ENCODE data around the gene KIR3DL3.
A peak's percentile ranks its signal among the peaks of the same experiment; 100 is the strongest.
"Not testable (repeated sequence)": the region's sequence is repeated elsewhere in the genome, so short reads cannot be mapped to it uniquely, and the experiment has no call there.

KIR3DL3 gene

DNA sequence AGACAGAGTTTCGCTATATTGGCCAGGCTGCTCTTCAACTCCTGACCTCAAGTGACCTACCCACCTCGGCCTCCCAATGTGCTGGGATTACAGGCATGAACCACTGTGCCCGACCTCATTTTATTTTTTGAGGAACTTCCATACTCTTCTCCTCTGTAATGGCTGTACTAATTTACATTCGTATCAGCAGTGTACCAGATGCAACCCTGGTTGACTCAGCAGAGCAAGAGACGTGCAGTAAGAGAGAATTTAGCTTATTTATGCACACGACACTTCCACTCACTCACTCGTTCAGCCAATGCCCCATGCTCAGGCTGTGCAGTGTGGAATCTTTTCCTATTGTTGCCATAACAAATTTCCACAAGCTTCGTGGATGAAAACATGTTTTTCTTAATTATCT is 6.9 kb downstream of the KIR3DL3 start:
- DNase-seq (ENCODE audit: low read depth), result no peak

DNA sequence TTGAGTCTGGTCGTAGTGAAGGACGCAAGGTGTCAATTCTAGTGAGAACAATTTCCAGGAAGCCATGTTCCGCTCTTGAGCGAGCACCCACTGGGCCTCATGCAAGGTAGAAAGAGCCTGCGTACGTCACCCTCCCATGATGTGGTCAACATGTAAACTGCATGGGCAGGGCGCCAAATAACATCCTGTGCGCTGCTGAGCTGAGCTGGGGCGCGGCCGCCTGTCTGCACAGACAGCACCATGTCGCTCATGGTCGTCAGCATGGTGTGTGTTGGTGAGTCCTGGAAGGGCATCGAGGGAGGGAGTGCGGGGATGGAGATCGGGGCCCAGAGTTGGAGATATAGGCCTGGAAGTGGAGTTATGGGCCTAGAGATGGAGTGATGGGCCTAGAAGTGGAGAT is 14.1 kb downstream of the KIR3DL3 start, which contains the start of gene KIR2DL3:
TSS of gene KIR2DL3 (plus strand) at position 208 of the 400 bp plus-strand sequence. CDS start at position 241, 33 bp downstream.
- DNase-seq (ENCODE audit: low read depth), result not testable (repeated sequence)

DNA sequence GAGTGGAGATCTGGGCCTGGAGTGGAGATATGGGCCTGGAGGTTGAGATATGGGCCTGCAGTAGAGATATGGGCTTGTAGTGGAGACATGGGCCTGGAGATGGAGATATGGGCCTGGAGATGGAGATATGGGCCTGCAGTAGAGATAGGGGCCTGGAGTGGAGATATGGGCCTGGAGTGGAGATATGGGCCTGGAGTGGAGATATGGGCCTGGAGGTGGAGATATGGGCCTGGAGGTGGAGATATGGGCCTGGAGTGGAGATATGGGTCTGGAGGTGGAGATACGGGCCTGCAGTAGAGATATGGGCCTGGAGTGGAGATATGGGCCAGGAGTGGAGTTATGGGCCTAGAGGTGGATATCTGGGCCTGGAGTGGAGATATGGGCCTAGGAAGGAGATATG is 14.5 kb downstream of the KIR3DL3 start:
- no peak for DNase-seq (ENCODE audit: low read depth)

DNA sequence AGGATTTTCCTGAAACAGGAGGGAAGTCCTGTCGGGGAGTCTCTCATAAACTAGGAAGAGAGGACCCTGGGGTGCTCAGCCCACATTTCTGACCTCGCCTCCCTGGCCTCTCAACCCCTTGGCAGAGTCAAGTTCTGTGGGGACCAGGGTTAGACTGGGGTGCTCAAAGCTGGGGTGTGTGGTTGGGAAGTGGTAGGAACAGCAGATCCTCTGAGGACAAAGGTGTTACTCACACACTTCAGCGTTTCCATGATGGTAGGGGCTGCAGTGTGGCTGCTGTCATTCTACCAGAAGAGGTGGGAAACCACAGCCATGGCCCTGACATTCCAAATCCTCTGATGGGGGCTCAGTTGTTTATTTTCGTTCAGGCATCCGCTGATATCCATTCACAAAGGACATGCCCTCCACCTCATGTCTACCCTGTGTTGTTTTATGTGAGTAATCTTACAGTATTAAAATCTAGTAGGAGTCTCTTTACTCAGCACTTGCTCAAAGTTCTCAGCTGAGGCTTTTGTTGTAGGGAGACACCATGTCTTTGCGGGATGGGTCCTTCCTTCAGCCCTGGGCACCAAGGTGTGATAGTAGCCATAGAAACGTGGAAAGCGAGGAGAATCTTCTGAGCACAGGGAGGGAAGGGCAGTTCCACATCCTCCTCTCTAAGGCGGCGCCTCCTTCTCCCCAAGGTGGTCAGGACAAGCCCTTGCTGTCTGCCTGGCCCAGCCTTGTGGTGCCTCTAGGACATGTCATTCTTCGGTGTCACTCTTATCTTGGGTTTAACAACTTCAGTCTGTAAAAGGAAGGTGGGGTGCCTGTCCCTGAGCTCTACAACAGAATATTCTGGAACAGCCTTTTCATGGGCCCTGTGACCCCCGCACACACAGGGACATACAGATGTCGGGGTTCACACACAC is 15.6 kb downstream of the KIR3DL3 start:
- no peak for DNase-seq (ENCODE audit: low read depth)

DNA sequence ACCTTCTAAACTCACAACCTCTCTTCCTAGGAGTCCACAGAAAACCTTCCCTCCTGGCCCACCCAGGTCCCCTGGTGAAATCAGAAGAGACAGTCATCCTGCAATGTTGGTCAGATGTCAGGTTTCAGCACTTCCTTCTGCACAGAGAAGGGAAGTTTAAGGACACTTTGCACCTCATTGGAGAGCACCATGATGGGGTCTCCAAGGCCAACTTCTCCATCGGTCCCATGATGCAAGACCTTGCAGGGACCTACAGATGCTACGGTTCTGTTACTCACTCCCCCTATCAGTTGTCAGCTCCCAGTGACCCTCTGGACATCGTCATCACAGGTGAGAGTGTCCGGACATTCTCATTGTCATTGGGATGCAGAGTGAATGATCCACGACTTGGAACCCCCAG is 17.7 kb downstream of the KIR3DL3 start:
- not testable (repeated sequence) for DNase-seq (ENCODE audit: low read depth)

DNA sequence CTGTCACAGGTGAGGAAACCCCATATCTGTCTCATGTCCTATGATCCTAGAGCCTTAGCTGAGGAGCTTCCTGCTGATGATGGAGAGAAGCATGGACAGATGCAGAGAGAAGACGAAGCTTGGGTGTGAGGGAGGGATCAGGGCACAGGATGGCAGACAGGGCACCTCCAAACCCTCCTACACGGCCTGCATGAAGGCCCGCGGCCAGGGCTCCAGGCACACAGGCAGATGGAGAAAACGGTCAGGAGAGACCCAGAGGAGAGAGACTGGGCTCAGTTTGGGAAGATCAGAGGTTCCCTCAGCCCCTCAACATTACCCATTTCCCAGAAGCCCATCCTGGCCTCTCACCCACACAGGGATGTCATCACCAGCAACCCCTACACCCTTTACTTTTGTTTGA is 19.8 kb downstream of the KIR3DL3 start:
- DNase-seq (ENCODE audit: low read depth), result not testable (repeated sequence)

DNA sequence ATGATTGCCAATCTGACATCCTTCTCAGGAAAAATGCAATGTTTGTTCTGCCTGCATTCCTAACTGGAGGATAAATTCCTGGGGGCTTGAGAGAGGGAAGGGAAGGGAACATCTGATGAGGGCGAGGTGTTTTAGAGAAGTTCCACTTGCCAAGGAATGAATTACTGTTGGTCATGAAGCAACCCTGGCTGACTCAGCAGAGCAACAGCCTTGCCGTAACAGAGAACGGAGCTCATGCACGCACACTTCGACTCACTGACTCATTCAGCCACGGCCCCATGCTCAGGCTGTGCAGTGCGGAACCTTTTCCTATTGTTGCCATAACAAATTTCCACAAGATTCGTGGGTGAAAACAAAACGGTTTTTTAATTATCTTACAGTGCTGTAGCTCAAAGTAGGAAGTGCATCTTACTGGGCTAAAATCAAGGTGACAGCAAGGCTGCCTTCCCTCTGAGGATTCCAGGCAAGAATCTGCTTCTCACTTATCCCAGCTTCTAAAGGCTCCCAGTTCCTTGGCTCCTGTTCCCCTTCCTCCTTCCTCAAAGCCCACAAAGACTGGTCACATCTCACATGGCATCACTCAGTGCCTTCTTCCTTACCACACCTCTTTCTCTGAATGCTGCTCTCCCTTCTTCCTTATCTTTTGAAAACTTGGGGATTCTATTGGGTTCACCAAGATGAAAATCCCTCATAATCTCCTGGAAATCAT is 23.5 kb downstream of the KIR3DL3 start:
- DNase-seq (ENCODE audit: low read depth), result not testable (repeated sequence)

DNA sequence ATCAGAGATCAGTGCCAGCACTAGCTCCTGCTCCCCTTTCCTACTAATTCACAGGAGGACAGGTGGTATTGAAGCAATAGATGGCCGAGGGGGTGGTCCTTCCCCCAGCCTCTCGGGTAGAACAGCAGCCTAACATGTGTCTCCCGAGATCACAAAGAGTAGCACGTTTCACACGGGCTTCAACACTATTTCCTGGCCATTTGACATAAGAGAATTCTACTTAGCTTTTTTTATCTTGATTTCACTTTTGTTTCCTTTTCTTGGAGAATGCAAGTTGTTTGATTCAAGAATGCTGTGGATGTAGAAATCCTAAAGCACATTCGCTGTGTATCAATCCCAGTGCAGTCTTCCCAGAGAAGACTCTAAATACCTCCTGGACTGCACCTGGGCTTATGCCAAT is 26.0 kb downstream of the KIR3DL3 start:
- not testable (repeated sequence) for DNase-seq (ENCODE audit: low read depth)

DNA sequence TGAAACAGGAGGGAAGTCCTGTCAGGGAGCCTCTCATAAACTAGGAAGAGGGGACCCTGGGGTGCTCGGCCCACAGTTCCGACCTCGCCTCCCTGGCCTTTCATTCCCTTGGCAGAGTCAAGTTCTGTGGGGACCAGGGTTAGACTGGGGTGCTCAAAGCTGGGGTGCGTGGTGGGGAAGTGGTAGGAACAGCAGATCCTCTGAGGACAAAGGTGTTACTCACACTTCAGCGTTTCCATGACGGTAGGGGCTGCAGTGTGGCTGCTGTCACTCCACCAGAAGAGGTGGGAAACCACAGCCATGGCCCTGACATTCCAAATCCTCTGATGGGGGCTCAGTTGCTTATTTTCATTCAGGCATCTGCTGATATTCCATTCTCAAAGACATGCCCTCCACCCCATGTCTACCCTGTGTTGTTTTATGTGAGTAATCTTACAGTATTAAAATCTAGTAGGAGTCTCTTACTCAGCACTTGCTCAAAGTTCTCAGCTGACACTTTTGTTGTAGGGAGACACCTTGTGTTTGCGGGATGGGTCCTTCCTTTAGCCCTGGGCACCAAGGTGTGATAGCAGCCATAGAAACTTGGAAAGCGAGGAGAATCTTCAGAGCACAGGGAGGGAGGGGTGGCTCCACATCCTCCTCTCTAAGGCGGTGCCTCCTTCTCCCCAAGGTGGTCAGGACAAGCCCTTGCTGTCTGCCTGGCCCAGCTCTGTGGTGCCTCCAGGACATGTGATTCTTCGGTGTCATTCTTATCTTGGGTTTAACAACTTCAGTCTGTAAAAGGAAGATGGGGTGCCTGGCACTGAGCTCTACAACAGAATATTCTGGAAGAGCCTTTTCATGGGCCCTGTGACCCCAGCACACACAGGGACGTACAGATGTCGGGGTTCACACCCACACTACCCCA is 32.2 kb downstream of the KIR3DL3 start:
- not testable (repeated sequence) for DNase-seq (ENCODE audit: low read depth)

DNA sequence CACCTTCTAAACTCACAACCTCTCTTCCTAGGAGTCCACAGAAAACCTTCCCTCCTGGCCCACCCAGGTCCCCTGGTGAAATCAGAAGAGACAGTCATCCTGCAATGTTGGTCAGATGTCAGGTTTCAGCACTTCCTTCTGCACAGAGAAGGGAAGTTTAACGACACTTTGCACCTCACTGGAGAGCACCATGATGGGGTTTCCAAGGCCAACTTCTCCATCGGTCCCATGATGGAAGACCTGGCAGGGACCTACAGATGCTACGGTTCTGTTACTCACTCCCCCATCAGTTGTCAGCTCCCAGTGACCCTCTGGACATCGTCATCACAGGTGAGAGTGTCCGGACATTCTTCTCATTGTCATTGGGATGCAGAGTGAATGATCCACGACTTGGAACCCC is 34.3 kb downstream of the KIR3DL3 start:
- not testable (repeated sequence) for DNase-seq (ENCODE audit: low read depth)

DNA sequence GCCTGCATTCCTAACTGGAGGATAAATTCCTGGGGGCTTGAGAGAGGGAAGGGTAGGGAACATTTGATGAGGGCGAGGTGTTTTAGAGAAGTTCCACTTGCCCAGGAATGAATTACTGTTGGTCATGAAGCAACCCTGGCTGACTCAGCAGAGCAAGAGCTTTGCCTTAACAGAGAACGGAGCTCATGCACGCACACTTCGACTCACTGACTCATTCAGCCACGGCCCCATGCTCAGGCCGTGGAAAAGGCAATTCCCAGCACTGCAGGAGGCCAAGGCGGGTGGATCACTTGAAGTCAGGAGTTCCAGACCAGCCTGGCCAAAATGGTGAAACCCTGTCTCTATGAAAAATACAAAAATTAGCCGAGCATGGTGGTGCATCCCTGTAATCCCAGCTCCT is 40.0 kb downstream of the KIR3DL3 start:
- DNase-seq (ENCODE audit: low read depth), result not testable (repeated sequence)

DNA sequence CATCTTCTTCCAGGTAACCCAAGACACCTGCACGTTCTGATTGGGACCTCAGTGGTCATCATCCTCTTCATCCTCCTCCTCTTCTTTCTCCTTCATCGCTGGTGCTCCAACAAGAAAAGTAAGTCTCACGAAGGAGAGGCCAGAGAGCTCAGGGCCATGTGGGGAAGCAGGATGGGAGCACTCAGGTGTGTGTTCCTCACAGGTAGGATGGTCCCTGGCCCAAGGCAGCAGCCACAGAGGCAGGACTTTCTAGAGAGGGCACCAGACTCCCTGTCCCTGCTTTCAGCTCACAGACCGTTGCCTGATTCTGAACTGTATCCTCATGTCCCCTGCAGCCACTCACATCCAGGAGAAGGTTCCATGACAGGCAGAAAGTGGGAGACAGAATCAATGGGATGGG is 42.2 kb downstream of the KIR3DL3 start:
- not testable (repeated sequence) for DNase-seq (ENCODE audit: low read depth)

DNA sequence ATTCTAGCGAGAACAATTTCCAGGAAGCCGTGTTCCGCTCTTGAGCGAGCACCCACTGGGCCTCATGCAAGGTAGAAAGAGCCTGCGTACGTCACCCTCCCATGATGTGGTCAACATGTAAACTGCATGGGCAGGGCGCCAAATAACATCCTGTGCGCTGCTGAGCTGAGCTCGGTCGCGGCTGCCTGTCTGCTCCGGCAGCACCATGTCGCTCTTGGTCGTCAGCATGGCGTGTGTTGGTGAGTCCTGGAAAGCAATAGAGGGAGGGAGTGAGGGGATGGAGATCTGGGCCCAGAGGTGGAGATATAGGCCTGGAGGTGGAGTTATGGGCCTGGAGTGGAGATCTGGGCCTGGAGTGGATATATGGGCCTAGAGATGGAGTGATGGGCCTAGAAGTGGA is 45.4 kb downstream of the KIR3DL3 start, which contains the start of gene KIR2DL1:
TSS of gene KIR2DL1 (plus strand) at position 148 of the 400 bp plus-strand sequence. CDS start at position 206, 58 bp downstream.
- not testable (repeated sequence) for DNase-seq (ENCODE audit: low read depth)

DNA sequence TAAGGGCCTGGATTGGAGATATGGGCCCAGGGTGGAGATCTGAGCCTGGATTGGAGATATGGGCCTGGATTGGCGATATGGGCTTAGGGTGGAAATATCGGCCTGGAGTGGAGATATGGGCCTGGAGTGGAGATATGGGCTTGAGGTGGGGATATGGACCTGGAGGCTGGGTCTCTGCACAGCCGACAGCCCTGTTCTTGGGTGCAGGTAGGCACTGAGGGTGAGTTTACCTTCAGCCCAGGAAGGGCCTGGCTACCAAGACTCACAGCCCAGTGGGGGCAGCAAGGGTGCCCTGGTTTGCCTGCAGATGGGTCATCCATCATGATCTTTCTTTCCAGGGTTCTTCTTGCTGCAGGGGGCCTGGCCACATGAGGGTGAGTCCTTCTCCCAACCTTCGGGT is 46.3 kb downstream of the KIR3DL3 start:
- not testable (repeated sequence) for DNase-seq (ENCODE audit: low read depth)

DNA sequence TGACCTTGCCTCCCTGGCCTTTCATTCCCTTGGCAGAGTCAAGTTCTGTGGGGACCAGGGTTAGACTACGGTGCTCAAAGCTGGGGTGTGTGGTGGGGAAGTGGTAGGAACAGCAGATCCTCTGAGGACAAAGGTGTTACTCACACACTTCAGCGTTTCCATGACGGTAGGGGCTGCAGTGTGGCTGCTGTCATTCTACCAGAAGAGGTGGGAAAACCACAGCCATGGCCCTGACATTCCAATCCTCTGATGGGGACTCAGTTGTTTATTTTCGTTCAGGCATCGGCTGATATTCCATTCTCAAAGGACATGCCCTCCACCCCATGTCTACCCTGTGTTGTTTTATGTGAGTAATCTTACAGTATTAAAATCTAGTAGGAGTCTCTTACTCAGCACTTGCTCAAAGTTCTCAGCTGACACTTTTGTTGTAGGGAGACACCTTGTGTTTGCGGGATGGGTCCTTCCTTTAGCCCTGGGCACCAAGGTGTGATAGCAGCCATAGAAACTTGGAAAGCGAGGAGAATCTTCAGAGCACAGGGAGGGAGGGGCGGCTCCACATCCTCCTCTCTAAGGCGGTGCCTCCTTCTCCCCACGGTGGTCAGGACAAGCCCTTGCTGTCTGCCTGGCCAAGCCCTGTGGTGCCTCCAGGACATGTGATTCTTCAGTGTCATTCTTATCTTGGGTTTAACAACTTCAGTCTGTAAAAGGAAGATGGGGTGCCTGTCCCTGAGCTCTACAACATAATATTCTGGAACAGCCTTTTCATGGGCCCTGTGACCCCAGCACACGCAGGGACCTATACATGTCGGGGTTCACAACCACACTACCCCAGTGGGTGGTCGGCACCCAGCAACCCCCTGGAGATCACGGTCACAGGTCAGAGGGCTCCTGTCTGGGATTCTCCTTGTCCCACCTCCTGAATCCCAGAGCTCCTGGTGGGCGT is 47.0 kb downstream of the KIR3DL3 start:
- peak; percentile 27 for DNase-seq (ENCODE audit: low read depth)

DNA sequence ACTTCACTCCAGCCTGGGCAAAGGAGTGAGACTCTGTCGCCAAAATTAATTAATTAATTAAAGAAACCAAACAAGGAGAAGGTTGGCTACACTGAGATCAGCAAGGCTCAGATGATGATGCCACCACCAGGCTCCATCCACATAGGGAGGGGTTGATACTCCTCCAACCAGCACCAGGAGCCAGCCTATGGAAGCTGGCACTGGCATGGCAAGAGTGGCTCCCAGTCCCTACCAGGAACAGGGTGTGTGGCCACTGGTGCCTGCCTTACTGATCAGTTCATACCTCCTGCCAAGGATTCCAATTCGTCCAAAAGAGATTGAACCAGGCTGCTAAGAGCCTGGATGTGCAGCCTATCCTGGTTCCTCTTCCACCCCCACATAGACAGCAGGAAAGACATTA is 48.4 kb downstream of the KIR3DL3 start:
- DNase-seq (ENCODE audit: low read depth), result not testable (repeated sequence)

DNA sequence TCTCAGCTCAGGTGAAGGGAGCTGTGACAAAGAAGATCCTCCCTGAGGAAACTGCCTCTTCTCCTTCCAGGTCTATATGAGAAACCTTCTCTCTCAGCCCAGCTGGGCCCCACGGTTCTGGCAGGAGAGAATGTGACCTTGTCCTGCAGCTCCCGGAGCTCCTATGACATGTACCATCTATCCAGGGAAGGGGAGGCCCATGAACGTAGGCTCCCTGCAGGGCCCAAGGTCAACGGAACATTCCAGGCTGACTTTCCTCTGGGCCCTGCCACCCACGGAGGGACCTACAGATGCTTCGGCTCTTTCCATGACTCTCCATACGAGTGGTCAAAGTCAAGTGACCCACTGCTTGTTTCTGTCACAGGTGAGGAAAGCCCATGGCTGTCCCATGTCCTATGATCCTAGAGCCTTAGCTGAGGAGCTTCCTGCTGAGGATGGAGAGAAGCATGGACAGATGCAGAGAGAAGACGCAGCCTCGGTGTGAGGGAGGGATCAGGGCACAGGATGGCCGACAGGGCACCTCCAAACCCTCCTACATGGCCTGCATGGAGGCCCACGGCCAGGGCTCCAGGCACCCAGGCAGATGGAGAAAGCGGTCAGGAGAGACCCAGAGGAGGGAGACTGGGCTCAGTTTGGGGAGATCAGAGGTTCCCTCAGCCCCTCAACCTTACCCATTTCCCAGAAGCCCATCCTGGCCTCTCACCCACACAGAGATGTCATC is 51.0 kb downstream of the KIR3DL3 start:
- DNase-seq (ENCODE audit: low read depth), result not testable (repeated sequence)

DNA sequence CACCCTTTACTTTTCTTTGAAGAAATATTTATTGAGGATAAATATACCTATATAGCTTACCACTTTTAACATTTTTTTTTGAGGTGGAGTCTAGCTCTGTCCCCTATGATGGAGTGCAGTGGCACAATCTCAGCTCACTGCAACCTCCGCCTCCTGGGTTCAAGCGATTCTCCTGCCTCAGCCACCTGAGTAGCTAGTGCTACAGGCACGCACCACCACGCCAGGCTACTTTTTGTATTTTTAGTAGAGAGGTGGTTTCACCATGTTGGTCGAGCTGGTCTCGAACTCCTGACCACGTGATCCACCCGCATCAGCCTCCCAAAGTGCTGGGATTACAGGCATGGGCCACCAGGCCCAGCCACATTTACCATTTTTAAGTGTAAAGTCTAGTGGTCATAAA is 51.6 kb downstream of the KIR3DL3 start:
- DNase-seq (ENCODE audit: low read depth), result not testable (repeated sequence)

DNA sequence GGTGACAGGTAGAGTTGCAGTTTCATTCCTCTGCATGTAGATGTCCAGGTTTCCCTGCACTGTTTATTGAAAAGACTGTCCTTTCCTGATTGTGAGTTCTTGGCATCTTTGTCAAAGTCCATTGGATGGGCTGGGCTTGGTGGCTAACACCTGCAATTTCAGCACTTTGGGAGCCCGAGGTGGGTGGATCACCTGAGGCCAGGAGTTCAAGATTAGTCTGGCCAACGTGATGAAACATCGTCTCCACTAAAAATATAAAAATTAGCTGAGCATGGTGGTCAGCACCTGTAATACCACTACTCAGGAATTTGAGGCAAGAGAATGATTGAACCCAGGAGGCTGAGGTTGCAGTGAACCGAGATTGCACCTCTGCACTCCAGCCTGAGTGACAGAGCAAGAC is 53.6 kb downstream of the KIR3DL3 start:
- DNase-seq (ENCODE audit: low read depth), result not testable (repeated sequence)

DNA sequence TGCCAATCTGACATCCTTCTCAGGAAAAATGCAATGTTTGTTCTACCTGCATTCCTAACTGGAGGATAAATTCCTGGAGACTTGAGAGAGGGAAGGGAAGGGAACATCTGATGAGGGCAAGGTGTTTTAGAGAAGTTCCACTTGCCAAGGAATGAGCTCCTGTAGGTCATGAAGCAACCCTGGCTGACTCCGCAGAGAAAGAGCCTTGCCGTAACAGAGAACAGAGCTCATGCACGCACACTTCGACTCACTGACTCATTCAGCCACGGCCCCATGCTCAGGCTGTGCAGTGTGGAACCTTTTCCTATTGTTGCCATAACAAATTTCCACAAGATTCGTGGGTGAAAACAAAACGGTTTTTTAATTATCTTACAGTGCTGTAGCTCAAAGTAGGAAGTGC is 54.7 kb downstream of the KIR3DL3 start:
- not testable (repeated sequence) for DNase-seq (ENCODE audit: low read depth)

Data from ELR (cell line).